ENCODE data around the gene SEMA6B. TPM values are rescaled to one million over a fixed set of nuclear protein-coding genes. Genes with fewer than 3 reads are reported as not detected.

SEMA6B gene
- polyA plus RNA-seq, 1 donor (not counting 4 experiments of a cell fraction or from before 2014, with no cell fraction given): 0.41 TPM

DNA sequence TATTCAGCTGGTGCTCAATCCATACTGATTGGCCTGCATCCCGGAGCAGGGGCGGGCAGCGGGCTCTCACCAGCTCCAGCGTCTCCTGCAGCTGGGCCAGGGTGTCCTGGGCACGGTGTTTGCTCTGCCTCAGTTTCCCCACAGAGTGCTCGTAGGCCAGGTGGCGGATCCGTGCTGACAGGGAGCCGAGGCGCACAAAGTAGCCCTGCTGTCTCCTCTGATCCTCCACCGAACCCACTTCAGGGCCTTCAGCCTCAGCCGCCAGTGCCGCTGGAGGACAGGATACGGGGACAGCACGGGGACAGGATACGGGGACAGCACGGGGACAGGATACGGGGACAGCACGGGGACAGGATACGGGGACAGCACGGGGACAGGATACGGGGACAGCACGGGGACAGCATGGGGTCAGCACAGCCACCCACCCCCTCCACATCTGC, 33.9 kb downstream of the SEMA6B start:
- Histone ChIP-seq H4K20me1 (ENCODE audit: control insufficient read depth, extremely low read depth, insufficient read depth, low read length) (no peaks in the 10 kb centered on the region), H3K36me3 (ENCODE audit: control insufficient read depth in 2 of 2, extremely low read depth in 1 of 2, insufficient read depth in 2 of 2, low read length in 2 of 2) (no peaks in the 10 kb centered on the region), H3K4me1 (ENCODE audit: control insufficient read depth, extremely low read depth, insufficient read depth, low read length) (no peaks in the 10 kb centered on the region), H3K4me3 (ENCODE audit: control insufficient read depth in 2 of 3, extremely low read depth in 1 of 3, insufficient read depth in 2 of 3, low read depth in 1 of 3, low read length in 3 of 3) (no peak overlapping the region), H3K9me3 (ENCODE audit: control insufficient read depth, low read depth, low read length) (no peaks in the 10 kb centered on the region), H3K9ac (ENCODE audit: control insufficient read depth, extremely low read depth, insufficient read depth, low read length) (no peak overlapping the region), H3K4me2 (ENCODE audit: control insufficient read depth, extremely low read depth, insufficient read depth, low read depth, low read length) (no peak overlapping the region), H3K27me3 (ENCODE audit: control insufficient read depth, extremely low read depth, insufficient read depth, low read length) (peaks cover 13% of the 10 kb centered on the region), H2AFZ (ENCODE audit: control insufficient read depth, low read length) (no peak overlapping the region), H3K79me2 (ENCODE audit: control insufficient read depth, insufficient read depth, low read length) (no peaks in the 10 kb centered on the region), H3K27ac (ENCODE audit: control insufficient read depth, insufficient read depth, low read length) (no peak overlapping the region), H3K9me1 (ENCODE audit: control insufficient read depth, extremely low read depth, insufficient read depth, low read length) (no peaks in the 10 kb centered on the region)
- TF ChIP-seq EZH2 (IDR thresholded peaks at IDR 0.05; ENCODE audit: low read length): no peak
- TF ChIP-seq, protein P1, sequence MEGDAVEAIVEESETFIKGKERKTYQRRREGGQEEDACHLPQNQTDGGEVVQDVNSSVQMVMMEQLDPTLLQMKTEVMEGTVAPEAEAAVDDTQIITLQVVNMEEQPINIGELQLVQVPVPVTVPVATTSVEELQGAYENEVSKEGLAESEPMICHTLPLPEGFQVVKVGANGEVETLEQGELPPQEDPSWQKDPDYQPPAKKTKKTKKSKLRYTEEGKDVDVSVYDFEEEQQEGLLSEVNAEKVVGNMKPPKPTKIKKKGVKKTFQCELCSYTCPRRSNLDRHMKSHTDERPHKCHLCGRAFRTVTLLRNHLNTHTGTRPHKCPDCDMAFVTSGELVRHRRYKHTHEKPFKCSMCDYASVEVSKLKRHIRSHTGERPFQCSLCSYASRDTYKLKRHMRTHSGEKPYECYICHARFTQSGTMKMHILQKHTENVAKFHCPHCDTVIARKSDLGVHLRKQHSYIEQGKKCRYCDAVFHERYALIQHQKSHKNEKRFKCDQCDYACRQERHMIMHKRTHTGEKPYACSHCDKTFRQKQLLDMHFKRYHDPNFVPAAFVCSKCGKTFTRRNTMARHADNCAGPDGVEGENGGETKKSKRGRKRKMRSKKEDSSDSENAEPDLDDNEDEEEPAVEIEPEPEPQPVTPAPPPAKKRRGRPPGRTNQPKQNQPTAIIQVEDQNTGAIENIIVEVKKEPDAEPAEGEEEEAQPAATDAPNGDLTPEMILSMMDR (optimal IDR thresholded peaks at IDR 0.05 in 1 of 3, IDR thresholded peaks at IDR 0.05 in 1 of 3, conservative IDR thresholded peaks at IDR 0.05 in 1 of 3; ENCODE audit: extremely low read depth in 1 of 3, insufficient read depth in 2 of 3, low read length in 3 of 3): no peak
- FAIRE-seq: no peak
- no peak for DNase-seq (ENCODE audit: low read depth, low spot score)
- dilution Hi-C loops (cut with MboI; ENCODE audit: extremely low pct_ligation_motif_present, low sequenced_read_pairs): no loop called here

DNA sequence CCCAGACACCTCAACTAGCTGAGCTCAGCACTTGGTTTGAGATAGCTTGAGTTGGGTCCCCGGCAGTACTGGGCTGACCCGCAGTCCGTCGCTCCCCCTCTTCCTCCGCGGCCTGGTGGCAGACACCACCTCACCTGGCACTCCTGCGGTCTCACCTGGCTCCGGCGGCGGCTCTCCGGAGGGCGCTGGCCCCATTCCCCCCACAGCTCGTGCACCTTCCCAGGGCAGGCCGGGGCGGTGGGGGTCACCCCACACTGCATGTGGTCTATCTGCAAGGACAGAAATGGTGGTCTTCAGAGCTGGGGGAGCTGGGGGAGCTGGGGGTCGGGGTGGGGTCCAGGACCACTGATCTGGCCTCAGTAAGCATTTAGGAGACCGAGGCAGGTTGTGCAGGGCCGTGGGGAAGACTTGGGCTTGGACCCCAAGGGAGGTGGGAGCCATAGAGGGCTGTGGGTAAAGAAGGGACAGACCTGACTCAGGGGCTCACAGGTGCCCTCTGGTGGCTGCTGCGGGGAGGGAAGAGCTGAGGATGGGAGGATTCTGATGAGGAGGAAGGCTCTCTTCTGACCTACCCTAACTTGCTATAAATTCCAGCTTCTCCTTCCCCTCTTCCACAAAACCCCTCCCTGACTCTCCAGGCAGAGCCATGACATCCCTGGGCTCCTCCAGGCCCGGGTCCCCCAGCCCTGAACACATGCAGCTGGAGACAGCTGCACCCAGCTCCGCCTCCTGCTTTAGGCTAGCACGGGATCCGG, 34.5 kb downstream of the SEMA6B start:
- Histone ChIP-seq H3K4me3 (ENCODE audit: control insufficient read depth in 2 of 3, extremely low read depth in 1 of 3, insufficient read depth in 2 of 3, low read depth in 1 of 3, low read length in 3 of 3) (no peak overlapping the region), H4K20me1 (ENCODE audit: control insufficient read depth, extremely low read depth, insufficient read depth, low read length) (no peaks in the 10 kb centered on the region), H3K9me3 (ENCODE audit: control insufficient read depth, low read depth, low read length) (no peaks in the 10 kb centered on the region), H2AFZ (ENCODE audit: control insufficient read depth, low read length) (no peak overlapping the region), H3K4me2 (ENCODE audit: control insufficient read depth, extremely low read depth, insufficient read depth, low read depth, low read length) (no peak overlapping the region), H3K27me3 (ENCODE audit: control insufficient read depth, extremely low read depth, insufficient read depth, low read length) (peaks cover 9% of the 10 kb centered on the region), H3K9ac (ENCODE audit: control insufficient read depth, extremely low read depth, insufficient read depth, low read length) (no peak overlapping the region), H3K4me1 (ENCODE audit: control insufficient read depth, extremely low read depth, insufficient read depth, low read length) (peaks cover under 1% of the 10 kb centered on the region), H3K9me1 (ENCODE audit: control insufficient read depth, extremely low read depth, insufficient read depth, low read length) (no peaks in the 10 kb centered on the region), H3K79me2 (ENCODE audit: control insufficient read depth, insufficient read depth, low read length) (no peaks in the 10 kb centered on the region), H3K27ac (ENCODE audit: control insufficient read depth, insufficient read depth, low read length) (no peak overlapping the region), H3K36me3 (ENCODE audit: control insufficient read depth in 2 of 2, extremely low read depth in 1 of 2, insufficient read depth in 2 of 2, low read length in 2 of 2) (no peaks in the 10 kb centered on the region)
- dilution Hi-C loops (cut with MboI; ENCODE audit: extremely low pct_ligation_motif_present, low sequenced_read_pairs): no loop called here
- TF ChIP-seq EZH2 (IDR thresholded peaks at IDR 0.05; ENCODE audit: low read length): no peak
- TF ChIP-seq, protein P1 (optimal IDR thresholded peaks at IDR 0.05 in 1 of 3, IDR thresholded peaks at IDR 0.05 in 1 of 3, conservative IDR thresholded peaks at IDR 0.05 in 1 of 3; ENCODE audit: extremely low read depth in 1 of 3, insufficient read depth in 2 of 3, low read length in 3 of 3): peak; percentile 86 to 90 (median 88)
- DNase-seq (ENCODE audit: low read depth, low spot score) (no peak), FAIRE-seq (peak; percentile 34)

All from keratinocyte (primary cell).